ENCODE data around the gene NOXO1. TPM values are rescaled to one million over a fixed set of nuclear protein-coding genes. Genes with fewer than 3 reads are reported as not detected.
"Not testable (repeated sequence)": the region's sequence is repeated elsewhere in the genome, so short reads cannot be mapped to it uniquely, and the experiment has no call there.

NOXO1 gene
- total and polyA plus RNA-seq, 12 donors: 0.28 to 3.3 (median 0.53) TPM; not detected in 7

DNA sequence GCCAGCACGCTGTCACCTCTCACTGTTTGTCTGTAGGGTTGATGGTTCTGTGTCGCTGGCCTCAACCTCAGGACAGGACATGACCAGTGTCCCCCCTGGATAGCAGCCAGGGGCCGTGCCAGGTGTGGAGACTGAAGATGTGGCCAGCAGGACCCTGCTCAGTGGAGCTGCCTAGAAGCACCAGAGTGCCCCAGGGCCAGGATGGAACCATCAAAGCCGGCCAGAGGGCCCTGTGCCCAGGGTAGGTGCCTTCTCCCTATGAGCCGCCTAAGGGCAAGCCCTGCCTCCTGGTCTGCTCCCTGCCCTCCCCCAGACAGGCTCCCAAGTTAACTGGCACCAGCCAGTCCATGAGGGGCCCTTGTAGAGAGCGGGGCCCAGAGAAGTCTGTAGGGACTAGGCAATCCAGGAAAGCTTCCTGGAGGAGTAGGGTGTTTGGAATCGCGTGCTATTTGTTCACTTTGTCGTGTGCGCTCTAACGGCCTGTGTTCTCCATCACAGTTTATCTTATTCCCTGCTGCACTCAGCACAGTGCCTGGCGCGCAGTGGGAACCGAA is 22.5 kb downstream of the NOXO1 start:
- peak in 2 of 7 donors; percentile 47 to 56 for DNase-seq
- Histone ChIP-seq H3K27ac (peak overlapping the region in 1 of 5 donors; percentile 9), H3K4me3 (peak overlapping the region in 1 of 4 donors; percentile 63), H3K36me3 (replicated peaks in 1 of 2) (peaks cover 0 to 23% of the 10 kb centered on the region in 2 donors), H3K27me3 (no peaks in the 10 kb centered on the region), H3K4me1 (replicated peaks in 1 of 2) (peaks cover 6 to 19% of the 10 kb centered on the region in 2 donors), H3K9me3 (replicated peaks in 1 of 3) (no peaks in the 10 kb centered on the region)
- intact Hi-C loops (cut with DNase I): no loop called here
- TF ChIP-seq CTCF (IDR thresholded peaks at IDR 0.05): no peak
- no peak for TF ChIP-seq POLR2A (IDR thresholded peaks at IDR 0.05)
- 10 to 36% (median 28%) methylated on average over 6 to 14 of the region's 14 CpGs for WGBS, 4 donors

GRCh38 chr16:1958143-1958491 is 23.2 kb downstream of the NOXO1 start:
- DNase-seq: peak in 2 of 7 donors; percentile 17 to 34
- H3K27ac ChIP-seq; H3K4me3 ChIP-seq; H3K27me3 ChIP-seq; intact Hi-C loops (cut with DNase I); H3K9me3 ChIP-seq (replicated peaks in 1 of 3): not testable (repeated sequence)
- H3K4me1 ChIP-seq (replicated peaks in 1 of 2): peaks cover 0 to 13% of the 10 kb centered on the region in 2 donors
- WGBS, 4 donors: 64 to 87% (median 69%) methylated on average over 3 to 30 of the region's 30 CpGs
- peaks cover 0 to 21% of the 10 kb centered on the region in 2 donors for H3K36me3 ChIP-seq (replicated peaks in 1 of 2)

- intact Hi-C loops (cut with DNase I); H3K4me1 ChIP-seq (replicated peaks in 1 of 2); H3K9me3 ChIP-seq (replicated peaks in 1 of 3); H3K27ac ChIP-seq; H3K27me3 ChIP-seq; H3K4me3 ChIP-seq: not testable (repeated sequence)
- WGBS, 4 donors: 81 to 93% (median 85%) methylated on average over 16 to 20 of the region's 22 CpGs
- peak in 1 of 7 donors; percentile 20 for DNase-seq
- H3K36me3 ChIP-seq (replicated peaks in 1 of 2): peaks cover 0 to 15% of the 10 kb centered on the region in 2 donors
Measured at GRCh38 chr16:1957434-1958142, 23.7 kb downstream of the NOXO1 start.

DNA sequence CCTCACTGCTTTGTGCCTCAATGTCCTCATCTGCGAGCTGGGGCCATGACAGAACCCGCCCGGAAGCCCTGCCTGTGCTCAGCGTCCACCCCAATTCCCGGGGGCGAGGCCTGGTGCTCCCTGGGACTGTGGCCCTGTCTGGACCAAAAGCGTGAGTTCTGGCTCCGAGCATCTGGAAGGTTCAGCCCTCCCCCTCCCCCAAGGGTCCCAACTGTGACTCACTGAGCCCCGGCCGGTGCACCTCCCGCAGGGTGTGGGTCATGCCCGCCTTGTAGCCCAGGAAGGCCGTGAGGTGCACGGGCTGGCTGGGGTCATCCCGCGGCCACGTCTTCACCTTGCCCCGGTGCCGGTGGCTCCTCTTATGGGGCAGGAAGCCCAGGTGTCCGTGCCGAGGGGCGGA is 27.5 kb downstream of the NOXO1 start:
- no peak overlapping the region for H3K27ac ChIP-seq
- TF ChIP-seq CTCF (IDR thresholded peaks at IDR 0.05): no peak
- TF ChIP-seq POLR2A (IDR thresholded peaks at IDR 0.05): no peak

DNA sequence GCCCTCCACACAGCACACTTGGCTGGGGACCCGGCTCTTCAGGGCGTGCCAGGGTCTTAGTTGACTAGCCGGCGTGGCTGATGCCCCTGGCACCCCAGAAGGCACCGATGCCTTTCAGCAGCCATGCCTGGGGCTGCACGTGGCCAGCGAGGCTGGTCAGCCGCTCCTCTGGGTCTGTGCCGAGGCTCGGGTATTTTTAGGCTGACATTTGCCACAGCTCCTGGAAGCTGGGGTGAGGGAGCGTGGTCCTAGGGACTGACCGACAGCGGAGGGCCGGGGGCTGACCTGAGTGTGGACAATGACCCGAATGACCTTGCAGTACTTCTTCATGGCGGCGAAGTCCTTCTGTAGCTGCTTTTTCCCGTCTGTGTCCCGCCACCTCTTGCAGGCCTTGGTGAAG is 30.7 kb downstream of the NOXO1 start:
- WGBS, 4 donors: 76 to 87% (median 79%) methylated on average over 7 to 19 of the region's 19 CpGs
- Histone ChIP-seq H3K27me3 (no peaks in the 10 kb centered on the region), H3K36me3 (replicated peaks in 1 of 2) (no peaks in the 10 kb centered on the region), H3K4me3 (no peak overlapping the region), H3K4me1 (replicated peaks in 1 of 2) (no peaks in the 10 kb centered on the region), H3K9me3 (replicated peaks in 1 of 3) (no peaks in the 10 kb centered on the region), H3K27ac (no peak overlapping the region)
- intact Hi-C loops (cut with DNase I): no loop called here
- TF ChIP-seq CTCF (IDR thresholded peaks at IDR 0.05) (no peak), POLR2A (IDR thresholded peaks at IDR 0.05) (no peak)
- DNase-seq: no peak

More for the DNA sequence above, 27.5 kb downstream of the NOXO1 start:
- Histone ChIP-seq H3K4me1 (replicated peaks in 1 of 2) (no peaks in the 10 kb centered on the region), H3K36me3 (replicated peaks in 1 of 2) (no peaks in the 10 kb centered on the region), H3K4me3 (no peak overlapping the region), H3K27me3 (no peaks in the 10 kb centered on the region), H3K9me3 (replicated peaks in 1 of 3) (no peaks in the 10 kb centered on the region)
- peak in 1 of 7 donors; percentile 19 for DNase-seq
- intact Hi-C loops (cut with DNase I): no loop called here
- 82 to 91% (median 83%) methylated on average over 5 to 22 of the region's 22 CpGs for WGBS, 4 donors

Measured in adrenal gland (tissue), 12 donors.